Stimulated activated naive CD4-positive, alpha-beta T cell treated with Interleukin-2 at 50 U/mL for 16 hours (primary cell): ENCODE measurements around the gene TMEM208.
A peak's percentile ranks its signal among the peaks of the same experiment; 100 is the strongest.

Source experiments
- DNase-seq: peaks from one replicate; lab custom pipeline; 2025; lab: John Stamatoyannopoulos, UW

Gene TMEM208

GRCh38 chr16:67252609-67253497 lies 25.9 kb downstream of the TMEM208 start:
- no peak for DNase-seq

GRCh38 chr16:67254801-67255552 lies 28.0 kb downstream of the TMEM208 start:
- no peak for DNase-seq

DNA sequence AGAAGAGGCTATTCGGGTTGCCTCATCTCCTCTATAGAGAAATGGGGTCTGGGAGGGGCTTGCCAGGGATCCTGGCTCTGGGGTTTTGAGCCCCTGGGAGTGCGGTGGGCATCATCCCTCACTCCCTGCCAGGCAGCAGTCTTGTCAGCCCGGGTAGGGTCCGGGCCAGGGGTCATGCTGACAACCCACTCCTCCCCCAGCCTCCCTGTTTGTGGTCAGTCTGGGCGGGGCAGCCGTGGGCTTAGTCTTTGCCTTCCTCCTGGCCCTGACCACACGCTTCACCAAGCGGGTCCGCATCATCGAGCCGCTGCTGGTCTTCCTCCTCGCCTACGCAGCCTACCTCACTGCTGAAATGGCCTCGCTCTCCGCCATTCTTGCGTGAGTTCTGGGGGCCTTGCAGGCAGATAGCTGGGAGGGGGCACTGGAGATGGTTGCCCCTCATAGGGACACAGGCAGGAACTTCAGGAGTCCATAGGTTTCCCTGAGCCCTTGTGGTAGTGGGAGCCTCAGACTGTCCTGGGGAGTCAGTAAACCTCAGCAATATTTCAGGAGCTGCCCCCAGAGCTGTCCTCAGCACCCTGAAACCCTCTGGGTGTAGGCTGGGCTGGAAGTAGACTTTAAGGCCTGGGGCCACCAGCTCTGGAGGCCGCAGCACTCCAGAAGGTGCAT lies 28.8 kb downstream of the TMEM208 start:
- no peak for DNase-seq

GRCh38 chr16:67256701-67257230 lies 29.8 kb downstream of the TMEM208 start:
- DNase-seq, result no peak

GRCh38 chr16:67257486-67258160 lies 30.7 kb downstream of the TMEM208 start:
- no peak for DNase-seq

GRCh38 chr16:67258161-67258835 lies 31.4 kb downstream of the TMEM208 start:
- DNase-seq, result no peak

DNA sequence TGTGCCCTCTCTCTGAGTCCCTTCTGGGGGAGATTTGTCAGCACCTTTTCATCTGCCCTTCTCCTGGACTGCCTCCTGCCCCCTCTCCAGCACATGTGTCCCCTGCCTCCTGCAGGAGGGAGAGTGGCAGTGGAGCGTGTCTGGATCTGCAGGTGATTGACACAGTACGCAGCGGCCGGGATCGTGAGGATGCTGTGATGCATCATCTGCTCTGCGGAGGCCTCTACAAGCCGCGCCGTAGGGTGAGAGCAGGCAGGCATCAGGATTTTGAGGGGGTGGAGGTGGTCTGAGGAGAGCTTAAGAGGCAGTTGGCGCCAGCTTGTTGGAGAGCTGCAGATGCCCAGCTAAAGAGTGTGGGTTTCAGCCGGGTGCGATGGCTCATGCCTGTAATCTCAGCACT lies 32.8 kb downstream of the TMEM208 start:
- no peak for DNase-seq

DNA sequence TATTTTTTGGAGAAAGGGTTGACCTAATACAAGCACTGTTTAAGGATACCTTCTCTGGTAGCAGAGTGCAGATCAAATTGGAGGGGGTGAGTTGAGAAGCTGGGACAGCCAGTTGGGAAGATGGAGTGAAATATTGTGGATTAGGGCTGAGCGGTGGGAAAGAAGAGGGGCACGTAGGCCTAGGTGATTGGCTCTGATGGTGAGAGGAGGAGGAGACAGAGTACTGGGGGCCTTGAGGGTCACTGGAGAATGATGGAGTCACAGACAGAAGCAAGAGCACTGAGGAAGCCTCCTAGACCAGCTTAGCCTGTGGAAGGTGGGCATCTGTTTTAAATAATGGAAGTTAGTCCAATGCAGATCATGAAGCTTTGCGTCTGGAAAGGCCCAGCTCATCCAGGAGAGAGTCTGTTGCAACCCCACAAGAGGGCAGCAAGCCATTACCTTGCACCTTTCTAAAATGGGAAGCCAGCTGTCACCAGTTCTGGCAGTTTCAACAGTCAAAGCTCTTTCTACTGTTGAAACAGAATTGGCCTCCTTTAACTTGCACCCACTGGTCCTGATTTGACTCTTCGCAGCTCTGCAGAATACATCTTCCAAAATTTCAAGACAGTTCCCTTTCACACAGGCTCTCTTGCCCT lies 33.6 kb downstream of the TMEM208 start:
- peak; percentile 8 for DNase-seq

DNA sequence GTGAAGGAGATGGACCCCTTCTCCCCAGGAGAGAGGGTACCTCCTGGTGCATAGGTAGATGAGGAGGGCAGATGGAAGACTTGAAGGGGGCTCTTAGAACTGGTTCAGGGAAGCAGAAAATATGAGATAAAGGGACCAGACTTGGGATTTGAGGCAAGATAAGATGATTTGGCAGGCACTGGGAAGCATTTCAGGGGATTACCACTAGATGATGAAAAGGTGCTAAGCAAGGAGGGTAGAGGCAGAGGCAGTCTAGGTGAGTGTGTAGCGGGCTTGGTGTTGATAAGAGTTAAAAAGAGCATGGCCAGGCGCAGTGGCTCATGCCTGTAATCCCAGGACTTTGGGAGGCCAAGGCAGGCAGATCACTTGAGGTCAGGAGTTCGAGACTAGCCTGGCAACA lies 36.3 kb downstream of the TMEM208 start:
- no peak for DNase-seq

DNA sequence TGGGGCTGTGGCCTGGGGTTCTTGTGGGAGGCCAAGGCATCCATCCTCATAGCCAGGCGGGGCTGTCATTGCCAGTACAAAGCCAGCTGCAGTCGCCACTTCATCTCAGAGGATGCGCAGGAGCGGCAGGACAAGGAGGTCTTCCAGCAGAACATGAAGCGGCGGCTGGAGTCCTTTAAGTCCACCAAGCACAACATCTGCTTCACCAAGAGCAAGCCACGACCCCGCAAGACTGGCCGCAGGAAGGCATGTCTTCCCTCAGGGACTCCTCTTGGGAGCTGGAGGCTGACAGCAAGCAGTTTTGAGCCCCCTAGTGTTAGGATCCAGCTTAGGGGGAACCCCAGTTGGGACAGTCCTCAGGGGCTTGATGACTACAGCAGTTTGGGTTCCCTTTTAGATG lies 37.3 kb downstream of the TMEM208 start:
- no peak for DNase-seq

DNA sequence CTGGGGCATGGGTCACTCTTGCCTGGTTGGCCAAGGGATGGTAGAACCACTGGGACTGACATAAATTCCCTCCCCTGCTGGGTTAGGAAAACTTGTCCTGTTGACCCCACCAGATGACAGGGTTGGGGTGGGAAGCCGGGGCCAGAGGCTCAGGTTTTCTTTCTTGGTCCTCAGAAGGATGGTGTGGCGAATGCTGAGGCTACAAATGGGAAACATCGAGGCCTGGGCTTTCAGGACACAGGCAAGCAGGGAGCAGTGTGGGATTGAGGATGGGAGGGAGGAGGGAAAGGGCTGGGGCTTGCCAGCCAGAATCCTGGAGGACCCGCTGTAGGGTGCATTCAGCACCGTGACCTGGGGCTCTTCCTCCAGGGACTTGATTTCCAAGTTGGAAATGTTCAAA lies 37.9 kb downstream of the TMEM208 start:
- DNase-seq, result no peak

- DNase-seq, result no peak
These were observed 38.9 kb downstream of the TMEM208 start for GRCh38 chr16:67265834-67266233.

DNA sequence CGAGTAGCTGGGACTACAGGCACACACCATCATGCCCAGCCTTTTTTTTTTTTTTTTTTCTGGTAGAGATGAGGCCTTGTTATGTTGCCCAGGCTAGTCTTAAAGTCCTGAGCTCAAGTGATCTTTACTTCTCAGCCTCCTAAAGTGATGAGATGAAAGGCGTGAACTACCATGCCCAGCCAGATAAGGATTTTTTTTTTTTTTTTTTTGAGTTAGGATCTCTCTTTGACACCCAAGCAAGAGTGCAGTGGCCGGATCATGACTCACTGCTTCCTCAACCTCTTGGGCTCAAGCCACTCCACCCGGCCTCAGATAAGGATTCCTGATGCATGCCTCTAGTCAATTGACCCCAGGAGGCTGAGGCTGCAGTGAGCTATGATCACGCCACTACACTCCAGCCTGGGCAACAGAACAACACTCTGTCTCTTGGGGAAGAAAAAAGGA lies 41.2 kb downstream of the TMEM208 start:
- DNase-seq, result no peak

GRCh38 chr16:67269766-67270165 lies 42.8 kb downstream of the TMEM208 start:
- DNase-seq, result no peak

- DNase-seq, result no peak
These were observed 44.0 kb downstream of the TMEM208 start for GRCh38 chr16:67270931-67271338.

- DNase-seq, result no peak
These were observed 44.5 kb downstream of the TMEM208 start for GRCh38 chr16:67271446-67271845.

DNA sequence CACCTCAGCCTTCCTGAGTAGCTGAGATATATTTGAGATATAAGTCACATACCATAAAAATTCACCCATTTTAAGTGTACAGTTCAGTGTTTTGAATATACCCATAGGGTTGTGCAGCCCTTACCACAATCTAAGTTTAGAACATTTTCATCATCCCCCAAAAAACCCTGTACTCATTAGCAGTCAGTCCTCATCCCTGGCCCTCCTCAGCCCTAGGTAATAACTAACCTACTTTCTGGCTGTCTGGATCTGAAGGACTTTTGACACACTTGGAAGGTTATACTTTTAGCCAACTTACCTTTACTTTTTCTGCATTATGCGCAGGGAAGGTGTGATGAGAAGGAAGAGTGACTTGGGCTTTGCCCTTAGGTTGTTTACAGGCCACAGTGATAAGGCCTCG lies 48.4 kb downstream of the TMEM208 start:
- DNase-seq, result no peak

- no peak for DNase-seq
These were observed 50.5 kb downstream of the TMEM208 start for GRCh38 chr16:67277294-67277998.

GRCh38 chr16:67277999-67278772 lies 51.3 kb downstream of the TMEM208 start:
- peak; percentile 33 for DNase-seq
